ENCODE data around the gene RNF225.

RNF225 gene

GRCh38 chr19:58352760-58353671, 42.4 kb upstream of the RNF225 start, which contains the start of gene A1BG:
Gene A1BG, minus strand, starts transcription at chr19:58353492. Its CDS starts 55 bp downstream, at chr19:58353437.
- Histone ChIP-seq H3K4me3 (no peak within 1 kb of the TSS), H3K36me3 (peaks cover 32% of the 10 kb centered on the region), H3K9me3 (no peaks in the 10 kb centered on the region), H3K9ac (no peak within 1 kb of the TSS), H4K20me1 (peaks cover 51% of the 10 kb centered on the region), H3K4me2 (no peak within 1 kb of the TSS), H3K27ac (no peak within 1 kb of the TSS), H3K27me3 (peaks cover 31% of the 10 kb centered on the region), H3K4me1 (peaks cover 70% of the 10 kb centered on the region)
- no peak for TF ChIP-seq Cebpa-rat (IDR thresholded peaks at IDR 0.05)

- peaks cover 51% of the 10 kb centered on the region for H4K20me1 ChIP-seq
- H3K9me3 ChIP-seq, result no peaks in the 10 kb centered on the region
- no peak for TF ChIP-seq Cebpa-rat (IDR thresholded peaks at IDR 0.05)
- H3K4me2 ChIP-seq, result no peak overlapping the region
- H3K27ac ChIP-seq, result no peak overlapping the region
- peaks cover 33% of the 10 kb centered on the region for H3K27me3 ChIP-seq
- peaks cover 70% of the 10 kb centered on the region for H3K4me1 ChIP-seq
- peaks cover 32% of the 10 kb centered on the region for H3K36me3 ChIP-seq
- no peak overlapping the region for H3K9ac ChIP-seq
- no peak overlapping the region for H3K4me3 ChIP-seq
Measured at GRCh38 chr19:58353717-58354477, 41.6 kb upstream of the RNF225 start.

- Histone ChIP-seq H3K9ac (no peak overlapping the region), H3K4me3 (no peak overlapping the region), H3K36me3 (peaks cover 32% of the 10 kb centered on the region), H3K27ac (no peak overlapping the region), H3K9me3 (no peaks in the 10 kb centered on the region), H3K4me1 (peaks cover 69% of the 10 kb centered on the region), H3K27me3 (peaks cover 33% of the 10 kb centered on the region), H4K20me1 (peaks cover 51% of the 10 kb centered on the region), H3K4me2 (no peak overlapping the region)
- TF ChIP-seq Cebpa-rat (IDR thresholded peaks at IDR 0.05), result no peak
Measured at GRCh38 chr19:58354478-58355030, 40.9 kb upstream of the RNF225 start.

GRCh38 chr19:58355215-58355796, 40.1 kb upstream of the RNF225 start:
- no peak for TF ChIP-seq Cebpa-rat (IDR thresholded peaks at IDR 0.05)
- H3K36me3 ChIP-seq, result peaks cover 32% of the 10 kb centered on the region
- peak overlapping the region; percentile 84 for H3K4me2 ChIP-seq

GRCh38 chr19:58355908-58356765, 39.3 kb upstream of the RNF225 start:
- Histone ChIP-seq H3K27me3 (peaks cover 33% of the 10 kb centered on the region), H3K36me3 (peaks cover 27% of the 10 kb centered on the region), H3K9ac (peak overlapping the region; percentile 52), H3K27ac (no peak overlapping the region), H3K4me3 (peak overlapping the region; percentile 58), H3K4me2 (peak overlapping the region; percentile 84), H3K9me3 (no peaks in the 10 kb centered on the region), H4K20me1 (peaks cover 44% of the 10 kb centered on the region), H3K4me1 (peaks cover 62% of the 10 kb centered on the region)
- no peak for TF ChIP-seq Cebpa-rat (IDR thresholded peaks at IDR 0.05)

More at GRCh38 chr19:58355215-58355796, 40.1 kb upstream of the RNF225 start:
- Histone ChIP-seq H3K4me3 (no peak overlapping the region), H3K9ac (no peak overlapping the region), H3K27me3 (peaks cover 33% of the 10 kb centered on the region), H3K9me3 (no peaks in the 10 kb centered on the region), H3K4me1 (peaks cover 67% of the 10 kb centered on the region), H3K27ac (no peak overlapping the region), H4K20me1 (peaks cover 51% of the 10 kb centered on the region)

GRCh38 chr19:58356766-58357480, 38.5 kb upstream of the RNF225 start:
- peak overlapping the region; percentile 52 for H3K9ac ChIP-seq
- peaks cover 20% of the 10 kb centered on the region for H3K36me3 ChIP-seq
- no peak for TF ChIP-seq Cebpa-rat (IDR thresholded peaks at IDR 0.05)
- peaks cover 33% of the 10 kb centered on the region for H3K27me3 ChIP-seq
- peaks cover 62% of the 10 kb centered on the region for H3K4me1 ChIP-seq
- H3K27ac ChIP-seq, result no peak overlapping the region
- H3K4me2 ChIP-seq, result peak overlapping the region; percentile 84
- peaks cover 36% of the 10 kb centered on the region for H4K20me1 ChIP-seq
- no peaks in the 10 kb centered on the region for H3K9me3 ChIP-seq
- H3K4me3 ChIP-seq, result peak overlapping the region; percentile 58

GRCh38 chr19:58357481-58358145, 37.8 kb upstream of the RNF225 start:
- Histone ChIP-seq H3K4me1 (peaks cover 57% of the 10 kb centered on the region), H3K9me3 (no peaks in the 10 kb centered on the region), H3K9ac (no peak overlapping the region), H4K20me1 (peaks cover 29% of the 10 kb centered on the region), H3K27me3 (peaks cover 33% of the 10 kb centered on the region), H3K4me3 (peak overlapping the region; percentile 58; the same call in 1 of the 2 replicates), H3K4me2 (peak overlapping the region; percentile 84), H3K27ac (no peak overlapping the region), H3K36me3 (peaks cover 14% of the 10 kb centered on the region)
- TF ChIP-seq Cebpa-rat (IDR thresholded peaks at IDR 0.05), result no peak

GRCh38 chr19:58361900-58362271, 33.6 kb upstream of the RNF225 start:
- peak overlapping the region; percentile 72 for H3K4me3 ChIP-seq
- H3K36me3 ChIP-seq, result peaks cover 6% of the 10 kb centered on the region; the same call in 1 of the 2 replicates
- H3K4me2 ChIP-seq, result peak overlapping the region; percentile 89
- peaks cover 14% of the 10 kb centered on the region for H3K27me3 ChIP-seq
- H4K20me1 ChIP-seq, result no peaks in the 10 kb centered on the region
- H3K9me3 ChIP-seq, result no peaks in the 10 kb centered on the region
- no peak for TF ChIP-seq Cebpa-rat (IDR thresholded peaks at IDR 0.05)
- peaks cover 76% of the 10 kb centered on the region for H3K4me1 ChIP-seq
- H3K27ac ChIP-seq, result peak overlapping the region; percentile 90
- peak overlapping the region; percentile 83 for H3K9ac ChIP-seq

Measured in BLaER1 (cell line).